HL-60/S4 treated with phorbol 12-myristate 13-acetate at 8.2 ng/mL for 4 days and 3 days (cell line): ENCODE data around the gene BIN2.

Source experiments
- in situ Hi-C: fragments of 300-500 bp; cut with MboI; formaldehyde crosslinking; loops from 2 replicates; pipeline ENCODE4 v1.15.0; 2022; ENCODE audit warnings: low sequenced_read_pairs

Gene BIN2

GRCh38 chr12:51323966-51324895 is at the start of gene BIN2:
Gene BIN2, minus strand, starts transcription at chr12:51324174. Its CDS starts 72 bp downstream, at chr12:51324102.
- in situ Hi-C loops: no loop called here

GRCh38 chr12:51373187-51373586 is 49.2 kb upstream of the BIN2 start:
- in situ Hi-C loops: no loop called here

GRCh38 chr12:51372021-51372420 is 48.0 kb upstream of the BIN2 start:
- in situ Hi-C loops: no loop called here

GRCh38 chr12:51371295-51371953 is 47.5 kb upstream of the BIN2 start:
- in situ Hi-C loops: no loop called here

GRCh38 chr12:51370667-51371066 is 46.7 kb upstream of the BIN2 start:
- in situ Hi-C loops: no loop called here

- in situ Hi-C loops: no loop called here
Measured at GRCh38 chr12:51369581-51369980, 45.6 kb upstream of the BIN2 start.

GRCh38 chr12:51368640-51369517 is 44.9 kb upstream of the BIN2 start:
- in situ Hi-C loops: no loop called here

- in situ Hi-C loops: no loop called here
Measured at GRCh38 chr12:51365276-51365675, 41.3 kb upstream of the BIN2 start.

GRCh38 chr12:51364001-51364400 is 40.0 kb upstream of the BIN2 start:
- in situ Hi-C loops: no loop called here

- in situ Hi-C loops: no loop called here
Measured at GRCh38 chr12:51362747-51363342, 38.9 kb upstream of the BIN2 start.

GRCh38 chr12:51362307-51362706 is 38.3 kb upstream of the BIN2 start:
- in situ Hi-C loops: no loop called here

GRCh38 chr12:51361161-51362016 is 37.4 kb upstream of the BIN2 start:
- in situ Hi-C loops: no loop called here

GRCh38 chr12:51360315-51360714 is 36.3 kb upstream of the BIN2 start:
- in situ Hi-C loops: no loop called here

GRCh38 chr12:51359851-51360250 is 35.9 kb upstream of the BIN2 start:
- in situ Hi-C loops: no loop called here

GRCh38 chr12:51358496-51358895 is 34.5 kb upstream of the BIN2 start:
- in situ Hi-C loops: no loop called here

GRCh38 chr12:51357374-51358047 is 33.5 kb upstream of the BIN2 start:
- in situ Hi-C loops: no loop called here

GRCh38 chr12:51351913-51352532 is 28.0 kb upstream of the BIN2 start:
- in situ Hi-C loops: no loop called here

GRCh38 chr12:51349026-51349425 is 25.1 kb upstream of the BIN2 start:
- in situ Hi-C loops: no loop called here

- in situ Hi-C loops: no loop called here
Measured at GRCh38 chr12:51348116-51348515, 24.1 kb upstream of the BIN2 start.
